H7 (cell line): ENCODE data around the gene CAB39. TPM values are rescaled to one million over a fixed set of nuclear protein-coding genes. Genes with fewer than 3 reads are reported as not detected.

ENCODE experiments used
- DNase-seq: peaks from one replicate; pipeline ENCODE4 v3.0.0; 2012
- H3K27me3 ChIP-seq: 2 replicates; pipeline ENCODE4 v1.6.0; 2011; ENCODE audit warnings: mild to moderate bottlenecking, low read length; ENCODE audit not compliant: control insufficient read depth, insufficient read depth
- H3K36me3 ChIP-seq: replicated peaks from 2 replicates; pipeline ENCODE4 v1.5.1; 2011; ENCODE audit warnings: low read length; ENCODE audit not compliant: control insufficient read depth, insufficient read depth
- H3K4me3 ChIP-seq: 2 replicates; pipeline ENCODE4 v1.5.1; 2011; ENCODE audit warnings: low read depth, mild to moderate bottlenecking, control low read depth, low read length, moderate library complexity; ENCODE audit not compliant: insufficient read depth
- total RNA-seq: library from RNA; depleted of rRNA; stranded (reverse); fragments of >200 nt; shearing (Covaris generic); gene quantifications from 2 replicates; pipeline ENCODE4 v1.2.3, GENCODE V29; 2014

The CAB39 gene
- total RNA-seq, 1 experiment from 2014 or later: 39.3 TPM

- Histone ChIP-seq H3K27me3 (no peaks in the 10 kb centered on the region), H3K36me3 (no peaks in the 10 kb centered on the region), H3K4me3 (no peak overlapping the region)
- no peak for DNase-seq
Observed at GRCh38 chr2:230829293-230829692, 116.7 kb downstream of the CAB39 start.

- Histone ChIP-seq H3K4me3 (no peak overlapping the region), H3K27me3 (no peaks in the 10 kb centered on the region), H3K36me3 (no peaks in the 10 kb centered on the region)
- DNase-seq: no peak
Observed at GRCh38 chr2:230829959-230830358, 117.3 kb downstream of the CAB39 start.

- Histone ChIP-seq H3K27me3 (no peaks in the 10 kb centered on the region), H3K4me3 (no peak overlapping the region), H3K36me3 (no peaks in the 10 kb centered on the region)
- DNase-seq: no peak
Observed at GRCh38 chr2:230830428-230830827, 117.8 kb downstream of the CAB39 start.

GRCh38 chr2:230840301-230840700 lies 127.7 kb downstream of the CAB39 start:
- DNase-seq: no peak
- no peaks in the 10 kb centered on the region for H3K36me3 ChIP-seq

GRCh38 chr2:230842473-230842872 lies 129.8 kb downstream of the CAB39 start:
- no peaks in the 10 kb centered on the region for H3K27me3 ChIP-seq
- no peaks in the 10 kb centered on the region for H3K36me3 ChIP-seq
- no peak overlapping the region for H3K4me3 ChIP-seq
- no peak for DNase-seq

More at GRCh38 chr2:230840301-230840700, 127.7 kb downstream of the CAB39 start:
- Histone ChIP-seq H3K27me3 (no peaks in the 10 kb centered on the region), H3K4me3 (no peak overlapping the region)

- H3K27me3 ChIP-seq: no peaks in the 10 kb centered on the region
- H3K36me3 ChIP-seq: no peaks in the 10 kb centered on the region
- DNase-seq: no peak
- H3K4me3 ChIP-seq: no peak overlapping the region
Observed at GRCh38 chr2:230843132-230843531, 130.5 kb downstream of the CAB39 start.

GRCh38 chr2:230846360-230846759 lies 133.7 kb downstream of the CAB39 start:
- no peaks in the 10 kb centered on the region for H3K36me3 ChIP-seq
- H3K4me3 ChIP-seq: no peak overlapping the region
- H3K27me3 ChIP-seq: no peaks in the 10 kb centered on the region
- no peak for DNase-seq

- no peak overlapping the region for H3K4me3 ChIP-seq
- H3K36me3 ChIP-seq: no peaks in the 10 kb centered on the region
- peak; percentile 95 for DNase-seq
- H3K27me3 ChIP-seq: no peaks in the 10 kb centered on the region
Observed at GRCh38 chr2:230847883-230848388, 135.3 kb downstream of the CAB39 start.

- DNase-seq: peak; percentile 96
Observed at GRCh38 chr2:230849633-230850357, 137.2 kb downstream of the CAB39 start.

GRCh38 chr2:230850358-230850658 lies 137.7 kb downstream of the CAB39 start:
- DNase-seq: no peak
- Histone ChIP-seq H3K4me3 (no peak overlapping the region), H3K36me3 (no peaks in the 10 kb centered on the region), H3K27me3 (no peaks in the 10 kb centered on the region)

More at GRCh38 chr2:230849633-230850357, 137.2 kb downstream of the CAB39 start:
- no peaks in the 10 kb centered on the region for H3K27me3 ChIP-seq
- H3K36me3 ChIP-seq: no peaks in the 10 kb centered on the region
- H3K4me3 ChIP-seq: no peak overlapping the region

- no peak for DNase-seq
Observed at GRCh38 chr2:230852113-230852512, 139.5 kb downstream of the CAB39 start.

GRCh38 chr2:230861552-230862255 lies 149.1 kb downstream of the CAB39 start:
- H3K27me3 ChIP-seq: no peaks in the 10 kb centered on the region
- no peaks in the 10 kb centered on the region for H3K36me3 ChIP-seq
- DNase-seq: peak; percentile 83
- H3K4me3 ChIP-seq: no peak overlapping the region

More at GRCh38 chr2:230852113-230852512, 139.5 kb downstream of the CAB39 start:
- Histone ChIP-seq H3K4me3 (no peak overlapping the region), H3K27me3 (no peaks in the 10 kb centered on the region), H3K36me3 (no peaks in the 10 kb centered on the region)

GRCh38 chr2:230862292-230862691 lies 149.7 kb downstream of the CAB39 start:
- Histone ChIP-seq H3K27me3 (no peaks in the 10 kb centered on the region), H3K4me3 (no peak overlapping the region), H3K36me3 (no peaks in the 10 kb centered on the region)
- no peak for DNase-seq

GRCh38 chr2:230863031-230863430 lies 150.4 kb downstream of the CAB39 start:
- DNase-seq: no peak
- H3K36me3 ChIP-seq: no peaks in the 10 kb centered on the region

GRCh38 chr2:230863442-230864121 lies 150.9 kb downstream of the CAB39 start:
- peak; percentile 22 for DNase-seq
- no peaks in the 10 kb centered on the region for H3K36me3 ChIP-seq
- peak overlapping the region; percentile 92; the same call in 1 of the 2 replicates for H3K4me3 ChIP-seq
- H3K27me3 ChIP-seq: no peaks in the 10 kb centered on the region

More at GRCh38 chr2:230863031-230863430, 150.4 kb downstream of the CAB39 start:
- Histone ChIP-seq H3K27me3 (no peaks in the 10 kb centered on the region), H3K4me3 (no peak overlapping the region)
